H1 (cell line): ENCODE data around the gene CDS2.

Source experiments
- BRCA1 ChIP-seq: IDR thresholded peaks from 2 replicates; pipeline ENCODE4 v1.6.1; 2012; ENCODE audit warnings: low read depth, low read length, improper control_type of control experiment
- EGR1 ChIP-seq: IDR thresholded peaks from 2 replicates; pipeline ENCODE4 v1.6.1; 2011; ENCODE audit warnings: low read depth, low read length, borderline replicate concordance
- EZH2 ChIP-seq: fragments of 200-600 bp; sonication (generic); IDR thresholded peaks from 2 replicates; pipeline ENCODE4 v1.7.1; 2012; ENCODE audit warnings: low read depth, mild to moderate bottlenecking, moderate library complexity, low read length, inconsistent platforms; ENCODE audit not compliant: severe bottlenecking
- HDAC2 ChIP-seq, 2 experiments: fragments of 300-600 bp in 1 of 2; sonication (generic) in 1 of 2; IDR thresholded peaks; 2 replicates each; pipeline ENCODE4 v1.6.1; 2011 to 2012; ENCODE audit warnings: low read depth in 2 of 2, low read length in 2 of 2, mild to moderate bottlenecking in 2 of 2, moderate library complexity in 2 of 2, borderline replicate concordance in 1 of 2, inconsistent platforms in 1 of 2
- MAFK ChIP-seq: IDR thresholded peaks from 2 replicates; pipeline ENCODE4 v1.6.1; 2012; ENCODE audit warnings: low read depth, mild to moderate bottlenecking, improper control_type of control experiment, low read length
- POLR2A ChIP-seq, 2 experiments: IDR thresholded peaks; 1 replicate in 1 of 2; 2 replicates in 1 of 2; pipeline ENCODE4 v1.6.1; 2011; ENCODE audit warnings: low read depth in 2 of 2, low read length in 2 of 2, mild to moderate bottlenecking in 2 of 2; ENCODE audit errors: control extremely low read depth in 1 of 2
- POLR2AphosphoS5 ChIP-seq: IDR thresholded peaks from 2 replicates; pipeline ENCODE4 v1.6.1; 2011; ENCODE audit warnings: low read depth, low read length
- RAD21 ChIP-seq, 2 experiments: IDR thresholded peaks in 1 of 2; conservative IDR thresholded peaks in 1 of 2; 2 replicates each; pipeline ENCODE4 v1.6.1; 2011; ENCODE audit warnings: low read depth in 2 of 2, low read length in 2 of 2, improper control_type of control experiment in 1 of 2, inconsistent platforms in 1 of 2, mild to moderate bottlenecking in 1 of 2, moderate library complexity in 1 of 2
- TAF1 ChIP-seq: IDR thresholded peaks from 2 replicates; pipeline ENCODE4 v1.6.1; 2011; ENCODE audit warnings: mild to moderate bottlenecking, low read depth, low read length
- TAF7 ChIP-seq: optimal IDR thresholded peaks from 2 replicates; pipeline ENCODE3; 2011; ENCODE audit warnings: low read depth, mild to moderate bottlenecking, inconsistent platforms, low read length, moderate library complexity, borderline replicate concordance
- YY1 ChIP-seq: IDR thresholded peaks from 2 replicates; pipeline ENCODE4 v1.6.1; 2011; ENCODE audit warnings: low read depth, mild to moderate bottlenecking, low read length
- ZNF274 ChIP-seq: IDR thresholded peaks from 2 replicates; pipeline ENCODE4 v1.7.0; 2012; ENCODE audit warnings: low read length, borderline replicate concordance; ENCODE audit errors: extremely low read depth
- TF ChIP-seq, protein P1 (sequence below), 3 experiments: IDR thresholded peaks; 1 replicate in 2 of 3; 2 replicates in 1 of 3; pipeline versions ENCODE4 v1.5.1 to v1.6.1; 2011; ENCODE audit warnings: low read length in 3 of 3, mild to moderate bottlenecking in 3 of 3, inconsistent platforms in 2 of 3, low read depth in 1 of 3, moderate library complexity in 1 of 3; ENCODE audit not compliant: insufficient read depth in 1 of 3; ENCODE audit errors: control extremely low read depth in 1 of 3
- TF ChIP-seq, protein P2 (sequence below): IDR thresholded peaks from 2 replicates; pipeline ENCODE4 v1.6.1; 2012; ENCODE audit warnings: inconsistent platforms

DNA sequence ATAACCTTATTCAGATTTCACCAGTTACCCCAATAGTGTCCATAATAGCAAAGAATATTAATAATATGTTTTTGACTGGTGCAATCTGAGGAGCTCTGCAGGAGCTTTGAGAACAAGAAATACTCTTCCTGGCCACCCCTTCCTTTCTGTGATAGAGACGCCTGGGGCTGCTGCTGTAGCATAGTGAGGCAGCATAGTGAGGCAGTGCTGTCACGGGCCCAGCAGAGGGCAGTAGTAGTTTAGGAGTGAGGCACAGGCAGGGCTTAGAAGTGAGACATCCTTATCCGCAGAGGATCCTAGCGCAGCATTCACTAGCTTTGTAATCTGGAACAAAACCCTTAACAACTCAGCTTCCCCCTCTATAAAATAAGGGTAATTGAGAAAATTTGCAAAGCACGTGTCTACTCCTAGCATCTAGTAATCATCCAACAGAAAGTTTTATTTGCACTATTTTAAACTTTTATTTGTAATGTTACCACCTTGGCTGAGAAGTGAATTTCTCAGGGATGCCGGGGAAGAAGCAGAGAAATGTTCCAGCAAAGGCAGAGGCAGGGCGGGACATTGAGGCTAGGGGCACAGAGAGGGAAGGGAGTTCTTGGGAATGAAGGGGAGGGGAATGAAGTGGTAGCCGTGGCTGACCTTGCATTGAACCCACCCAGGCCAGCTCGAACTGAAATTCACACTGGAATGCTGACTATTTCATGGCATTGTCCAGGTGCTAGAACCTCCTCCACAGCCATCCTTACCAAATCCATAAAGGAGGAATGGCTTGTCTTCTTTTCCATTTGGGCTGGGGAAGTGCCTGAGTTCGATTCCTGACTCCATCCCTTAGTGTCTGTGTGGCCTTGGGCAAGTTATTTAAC is 78.8 kb downstream of the CDS2 start:
- TF ChIP-seq ZNF274 (no peak), POLR2AphosphoS5 (no peak; the same call in 1 of the 2 replicates), EZH2 (no peak), MAFK (no peak), POLR2A (IDR thresholded peaks at IDR 0.05; ENCODE audit: control extremely low read depth in 1 of 2, low read depth in 2 of 2, low read length in 2 of 2) (no peak), TAF1 (no peak), BRCA1 (no peak), TAF7 (no peak), RAD21 (IDR thresholded peaks at IDR 0.05 in 1 of 2, conservative IDR thresholded peaks at IDR 0.05 in 1 of 2; ENCODE audit: low read depth in 2 of 2, low read length in 2 of 2) (peak; percentile 95 to 97), HDAC2 (IDR thresholded peaks at IDR 0.05; ENCODE audit: borderline replicate concordance in 1 of 2, low read depth in 2 of 2, low read length in 2 of 2) (no peak), EGR1 (no peak), YY1 (no peak)
- TF ChIP-seq, protein P1, sequence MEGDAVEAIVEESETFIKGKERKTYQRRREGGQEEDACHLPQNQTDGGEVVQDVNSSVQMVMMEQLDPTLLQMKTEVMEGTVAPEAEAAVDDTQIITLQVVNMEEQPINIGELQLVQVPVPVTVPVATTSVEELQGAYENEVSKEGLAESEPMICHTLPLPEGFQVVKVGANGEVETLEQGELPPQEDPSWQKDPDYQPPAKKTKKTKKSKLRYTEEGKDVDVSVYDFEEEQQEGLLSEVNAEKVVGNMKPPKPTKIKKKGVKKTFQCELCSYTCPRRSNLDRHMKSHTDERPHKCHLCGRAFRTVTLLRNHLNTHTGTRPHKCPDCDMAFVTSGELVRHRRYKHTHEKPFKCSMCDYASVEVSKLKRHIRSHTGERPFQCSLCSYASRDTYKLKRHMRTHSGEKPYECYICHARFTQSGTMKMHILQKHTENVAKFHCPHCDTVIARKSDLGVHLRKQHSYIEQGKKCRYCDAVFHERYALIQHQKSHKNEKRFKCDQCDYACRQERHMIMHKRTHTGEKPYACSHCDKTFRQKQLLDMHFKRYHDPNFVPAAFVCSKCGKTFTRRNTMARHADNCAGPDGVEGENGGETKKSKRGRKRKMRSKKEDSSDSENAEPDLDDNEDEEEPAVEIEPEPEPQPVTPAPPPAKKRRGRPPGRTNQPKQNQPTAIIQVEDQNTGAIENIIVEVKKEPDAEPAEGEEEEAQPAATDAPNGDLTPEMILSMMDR (IDR thresholded peaks at IDR 0.05; ENCODE audit: control extremely low read depth in 1 of 3, insufficient read depth in 1 of 3, low read depth in 1 of 3, low read length in 3 of 3) = peak; percentile 94 to 97 (median 97)
- TF ChIP-seq, protein P2, sequence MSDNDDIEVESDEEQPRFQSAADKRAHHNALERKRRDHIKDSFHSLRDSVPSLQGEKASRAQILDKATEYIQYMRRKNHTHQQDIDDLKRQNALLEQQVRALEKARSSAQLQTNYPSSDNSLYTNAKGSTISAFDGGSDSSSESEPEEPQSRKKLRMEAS = no peak
